ENCODE measurements around the gene TMEM63C.
"Not testable (repeated sequence)": the region's sequence is repeated elsewhere in the genome, so short reads cannot be mapped to it uniquely, and the experiment has no call there.

Gene TMEM63C

GRCh38 chr14:77157740-77158139, 23.9 kb upstream of the TMEM63C start:
- no peak for DNase-seq

GRCh38 chr14:77158175-77158881, 23.3 kb upstream of the TMEM63C start:
- peak; percentile 73 for DNase-seq

- DNase-seq, result peak; percentile 51
These were observed 22.7 kb upstream of the TMEM63C start for GRCh38 chr14:77158882-77159255.

GRCh38 chr14:77161011-77161410, 20.6 kb upstream of the TMEM63C start:
- DNase-seq, result no peak

GRCh38 chr14:77170045-77170444, 11.6 kb upstream of the TMEM63C start:
- no peak for DNase-seq

- DNase-seq, result no peak
These were observed 8.7 kb upstream of the TMEM63C start for GRCh38 chr14:77172916-77173315.

GRCh38 chr14:77173911-77174617, 7.5 kb upstream of the TMEM63C start:
- DNase-seq, result not testable (repeated sequence)

GRCh38 chr14:77175843-77176242, 5.8 kb upstream of the TMEM63C start:
- DNase-seq, result no peak

GRCh38 chr14:77177702-77178101, 3.9 kb upstream of the TMEM63C start:
- no peak for DNase-seq

GRCh38 chr14:77178656-77179055, 2.9 kb upstream of the TMEM63C start:
- DNase-seq, result no peak

- DNase-seq, result no peak
These were observed 634 bp upstream of the TMEM63C start for GRCh38 chr14:77180726-77181602.

GRCh38 chr14:77183896-77184295, 2.3 kb downstream of the TMEM63C start:
- DNase-seq, result no peak

- DNase-seq, result no peak
These were observed 2.9 kb downstream of the TMEM63C start for GRCh38 chr14:77184396-77185092.

GRCh38 chr14:77185093-77185465, 3.5 kb downstream of the TMEM63C start:
- no peak for DNase-seq

GRCh38 chr14:77186911-77187648, 5.5 kb downstream of the TMEM63C start:
- DNase-seq, result peak; percentile 66

- DNase-seq, result no peak
These were observed 6.0 kb downstream of the TMEM63C start for GRCh38 chr14:77187649-77188012.

- no peak for DNase-seq
These were observed 7.9 kb downstream of the TMEM63C start for GRCh38 chr14:77189479-77189878.

- no peak for DNase-seq
These were observed 9.4 kb downstream of the TMEM63C start for GRCh38 chr14:77190977-77191376.

- DNase-seq, result no peak
These were observed 13.1 kb downstream of the TMEM63C start for GRCh38 chr14:77194706-77195105.

- DNase-seq, result no peak
These were observed 14.2 kb downstream of the TMEM63C start for GRCh38 chr14:77195766-77196165.

- no peak for DNase-seq
These were observed 16.4 kb downstream of the TMEM63C start for GRCh38 chr14:77197988-77198387.

GRCh38 chr14:77198561-77198960, 17.0 kb downstream of the TMEM63C start:
- DNase-seq, result no peak
